K562 (cell line): ENCODE results near the gene WDHD1. TPM values are rescaled to one million over a fixed set of nuclear protein-coding genes. Genes with fewer than 3 reads are reported as not detected.

Experiments
- DNMT1 ChIP-seq: fragments of 450-650 bp; IDR thresholded peaks from 2 replicates; pipeline ENCODE4 v1.6.1; 2016; ENCODE audit warnings: antibody characterized with exemption, mild to moderate bottlenecking
- E2F1 ChIP-seq: sonication (generic); formaldehyde crosslinking; IDR thresholded peaks from 2 replicates; pipeline ENCODE4 v1.8.1; 2023; ENCODE audit warnings: mild to moderate bottlenecking, missing genetic modification reagents, moderate library complexity
- ETS1 ChIP-seq: conservative IDR thresholded peaks from 2 replicates; pipeline ENCODE4 v1.6.1; 2011; ENCODE audit warnings: low read depth, mild to moderate bottlenecking, low read length; ENCODE audit not compliant: control insufficient read depth
- FOSL1 ChIP-seq: fragments of 200-800 bp; sonication (Bioruptor generic); conservative IDR thresholded peaks from 2 replicates; pipeline ENCODE4 v1.6.1; 2016; ENCODE audit warnings: missing genetic modification characterization, missing compliant biosample characterization
- GTF2A2 ChIP-seq: IDR thresholded peaks from 2 replicates; pipeline ENCODE4 v1.6.1; 2016; ENCODE audit warnings: mild to moderate bottlenecking, missing genetic modification characterization, missing compliant biosample characterization
- HBP1 ChIP-seq: fragments of 450-650 bp; formaldehyde crosslinking; IDR thresholded peaks from 2 replicates; pipeline ENCODE4 v1.4.0; 2022; ENCODE audit warnings: missing genetic modification characterization
- HSF4 ChIP-seq: fragments of 250-450 bp; sonication (Bioruptor Pico); IDR thresholded peaks from 2 replicates; pipeline ENCODE4 v2.1.2; 2022; ENCODE audit warnings: mild to moderate bottlenecking, moderate library complexity, borderline replicate concordance
- KLF1 ChIP-seq: fragments of 450-650 bp; IDR thresholded peaks from 2 replicates; pipeline ENCODE4 v1.6.1; 2016; ENCODE audit warnings: missing genetic modification characterization, missing compliant biosample characterization
- MAFG ChIP-seq: fragments of 450-650 bp; conservative IDR thresholded peaks from 2 replicates; pipeline ENCODE4 v1.6.1; 2016; ENCODE audit warnings: missing genetic modification characterization, missing compliant biosample characterization
- NR4A1 ChIP-seq, 2 experiments: fragments of 250-450 bp in 1 of 2; fragments of 450-650 bp in 1 of 2; sonication (Bioruptor Pico) in 1 of 2; IDR thresholded peaks; 2 replicates each; pipeline versions ENCODE4 v1.4.0 to v1.6.1; 2016 to 2020; ENCODE audit warnings: mild to moderate bottlenecking in 2 of 2, missing compliant biosample characterization in 1 of 2, missing genetic modification characterization in 1 of 2, moderate library complexity in 1 of 2
- PHF20 ChIP-seq: fragments of 450-650 bp; IDR thresholded peaks from 2 replicates; pipeline ENCODE4 v1.6.1; 2018; ENCODE audit not compliant: partially characterized antibody
- POLR3A ChIP-seq: IDR thresholded peaks from 2 replicates; pipeline ENCODE4 v1.6.1; 2011; ENCODE audit warnings: borderline replicate concordance, mild to moderate bottlenecking, moderate library complexity; ENCODE audit not compliant: insufficient read length, insufficient read depth; ENCODE audit errors: extremely low read depth
- RFX7 ChIP-seq: fragments of 250-450 bp; sonication (Bioruptor Pico); IDR thresholded peaks from 2 replicates; pipeline ENCODE4 v1.5.1; 2021; ENCODE audit warnings: mild to moderate bottlenecking
- TCF7 ChIP-seq: sonication (generic); IDR thresholded peaks from 2 replicates; pipeline ENCODE4 v1.6.1; 2016; ENCODE audit warnings: antibody characterized with exemption, borderline replicate concordance
- TEAD1 ChIP-seq, 2 experiments: fragments of 450-650 bp in 1 of 2; sonication (generic) in 1 of 2; formaldehyde crosslinking; IDR thresholded peaks; 2 replicates each; pipeline versions ENCODE4 v1.4.0 to v1.8.0; 2020 to 2022; ENCODE audit warnings: mild to moderate bottlenecking in 2 of 2, missing genetic modification reagents in 1 of 2
- TEAD2 ChIP-seq: fragments of 450-650 bp; IDR thresholded peaks from 2 replicates; pipeline ENCODE4 v1.6.1; 2016; ENCODE audit warnings: missing genetic modification characterization, control low read depth, missing compliant biosample characterization
- XRCC3 ChIP-seq: fragments of 450-650 bp; IDR thresholded peaks from 2 replicates; pipeline ENCODE4 v1.6.1; 2017; ENCODE audit warnings: mild to moderate bottlenecking, moderate library complexity
- ZNF347 ChIP-seq: fragments of 450-650 bp; formaldehyde crosslinking; IDR thresholded peaks from 2 replicates; pipeline ENCODE4 v1.4.0; 2020; ENCODE audit warnings: low read depth, mild to moderate bottlenecking, moderate library complexity
- polyA plus RNA-seq, 8 experiments: library from polyadenylated mRNA; depleted of rRNA in 4 of 8; stranded (reverse) in 5 of 8; unstranded in 3 of 8; fragments of >200 nt; fragmentation: Nextera tagmentation in 2 of 8; fragmentation: Illumina TruSeq in 1 of 8; extraction: Ambion mirVana in 2 of 8; extraction: Trizol in 1 of 8; gene quantifications; 2 replicates each; pipeline versions ENCODE4 v1.2.1 to v1.2.3, GENCODE V29; 2011 to 2014; ENCODE audit warnings: inconsistent platforms in 1 of 8, missing spikeins in 1 of 8
- total RNA-seq, 7 experiments: library from RNA; depleted of rRNA in 6 of 7; stranded (reverse); fragments of >200 nt in 6 of 7; fragmentation: Illumina TruSeq in 2 of 7; extraction: Trizol in 2 of 7; gene quantifications; 2 replicates each; pipeline versions ENCODE4 v1.2.1 to v1.2.3, GENCODE V29; 2011 to 2021; ENCODE audit warnings: low replicate concordance in 1 of 7
- TF ChIP-seq, protein P1 (sequence below): fragments of 250-450 bp; sonication (Bioruptor Pico); IDR thresholded peaks from 2 replicates; pipeline ENCODE4 v1.5.0; 2021; ENCODE audit warnings: mild to moderate bottlenecking, borderline replicate concordance
- TF ChIP-seq, protein P2 (sequence below): fragments of 450-650 bp; IDR thresholded peaks from 2 replicates; pipeline ENCODE4 v1.6.1; 2016; ENCODE audit warnings: antibody characterized with exemption

Gene WDHD1
- total and polyA plus RNA-seq, 9 of the 15 experiments (the other 6 are each of a cell fraction or from before 2014, with no cell fraction given) = 11.7 to 39.1 (median 30.0) TPM

DNA sequence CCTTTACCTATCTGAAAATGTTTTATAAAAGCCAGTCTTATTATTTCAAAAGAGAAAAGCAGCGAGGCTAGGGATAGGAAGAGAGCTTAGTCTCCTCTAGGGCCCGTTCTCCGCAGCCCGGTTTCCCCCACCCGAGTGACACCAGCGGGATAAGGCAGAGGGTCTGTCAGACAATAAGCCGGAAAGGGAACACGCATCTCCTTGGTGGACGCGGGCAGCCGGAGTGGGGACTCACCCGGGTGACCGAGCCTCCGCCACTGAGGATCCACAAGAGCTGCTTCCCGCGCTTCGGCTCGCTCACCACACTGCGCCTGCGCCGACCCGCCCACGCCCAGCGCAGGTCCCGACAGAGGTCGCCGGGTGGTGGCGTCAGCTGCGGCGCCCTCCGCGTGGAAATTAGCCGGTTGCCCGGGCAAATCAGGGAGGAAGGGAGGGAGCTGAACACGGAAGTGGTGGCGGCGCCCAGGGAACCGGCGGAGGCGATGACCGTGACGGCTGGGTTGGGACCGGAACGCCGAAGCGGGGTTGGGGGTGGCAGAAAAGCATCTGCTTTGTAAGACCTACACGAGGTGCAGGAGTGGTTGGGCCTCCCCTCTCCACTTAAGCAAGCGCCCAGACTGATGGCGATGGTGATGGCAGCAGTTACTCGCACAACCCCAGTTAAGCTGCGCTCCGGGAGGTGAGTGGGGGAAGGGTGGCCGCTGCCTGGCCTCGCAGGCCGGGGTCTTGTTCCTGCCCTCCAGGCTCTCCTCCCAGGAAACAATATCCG, at the start of gene WDHD1, which contains the start of gene SOCS4 (continued):
- no peak for TF ChIP-seq NR4A1 (CRISPR knock-in tag; IDR thresholded peaks at IDR 0.05)
- no peak for TF ChIP-seq NR4A1 (tag; IDR thresholded peaks at IDR 0.05)
- TF ChIP-seq, protein P1, sequence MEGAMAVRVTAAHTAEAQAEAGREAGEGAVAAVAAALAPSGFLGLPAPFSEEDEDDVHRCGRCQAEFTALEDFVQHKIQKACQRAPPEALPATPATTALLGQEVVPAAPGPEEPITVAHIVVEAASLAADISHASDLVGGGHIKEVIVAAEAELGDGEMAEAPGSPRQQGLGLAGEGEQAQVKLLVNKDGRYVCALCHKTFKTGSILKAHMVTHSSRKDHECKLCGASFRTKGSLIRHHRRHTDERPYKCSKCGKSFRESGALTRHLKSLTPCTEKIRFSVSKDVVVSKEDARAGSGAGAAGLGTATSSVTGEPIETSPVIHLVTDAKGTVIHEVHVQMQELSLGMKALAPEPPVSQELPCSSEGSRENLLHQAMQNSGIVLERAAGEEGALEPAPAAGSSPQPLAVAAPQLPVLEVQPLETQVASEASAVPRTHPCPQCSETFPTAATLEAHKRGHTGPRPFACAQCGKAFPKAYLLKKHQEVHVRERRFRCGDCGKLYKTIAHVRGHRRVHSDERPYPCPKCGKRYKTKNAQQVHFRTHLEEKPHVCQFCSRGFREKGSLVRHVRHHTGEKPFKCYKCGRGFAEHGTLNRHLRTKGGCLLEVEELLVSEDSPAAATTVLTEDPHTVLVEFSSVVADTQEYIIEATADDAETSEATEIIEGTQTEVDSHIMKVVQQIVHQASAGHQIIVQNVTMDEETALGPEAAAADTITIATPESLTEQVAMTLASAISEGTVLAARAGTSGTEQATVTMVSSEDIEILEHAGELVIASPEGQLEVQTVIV = no peak
- TF ChIP-seq ZNF347 (CRISPR knock-in tag) = no peak
- TF ChIP-seq MAFG (tag) = no peak
- TF ChIP-seq PHF20 = peak; percentile 81
- TF ChIP-seq TEAD1 (CRISPR knock-in tag; IDR thresholded peaks at IDR 0.05) = no peak
- TF ChIP-seq E2F1 (CRISPR knock-in tag) = peak; percentile 90
- no peak for TF ChIP-seq RFX7 (CRISPR knock-in tag)
- peak; percentile 62; the same call in 1 of the 2 replicates for TF ChIP-seq KLF1
- peak; percentile 56; the same call in 1 of the 2 replicates for TF ChIP-seq ETS1
- no peak for TF ChIP-seq XRCC3
- TF ChIP-seq POLR3A = no peak
- no peak for TF ChIP-seq HSF4 (CRISPR knock-in tag)
- TF ChIP-seq FOSL1 (tag) = no peak; the same call in 1 of the 2 replicates
- TF ChIP-seq TEAD2 = no peak
- TF ChIP-seq, protein P2, sequence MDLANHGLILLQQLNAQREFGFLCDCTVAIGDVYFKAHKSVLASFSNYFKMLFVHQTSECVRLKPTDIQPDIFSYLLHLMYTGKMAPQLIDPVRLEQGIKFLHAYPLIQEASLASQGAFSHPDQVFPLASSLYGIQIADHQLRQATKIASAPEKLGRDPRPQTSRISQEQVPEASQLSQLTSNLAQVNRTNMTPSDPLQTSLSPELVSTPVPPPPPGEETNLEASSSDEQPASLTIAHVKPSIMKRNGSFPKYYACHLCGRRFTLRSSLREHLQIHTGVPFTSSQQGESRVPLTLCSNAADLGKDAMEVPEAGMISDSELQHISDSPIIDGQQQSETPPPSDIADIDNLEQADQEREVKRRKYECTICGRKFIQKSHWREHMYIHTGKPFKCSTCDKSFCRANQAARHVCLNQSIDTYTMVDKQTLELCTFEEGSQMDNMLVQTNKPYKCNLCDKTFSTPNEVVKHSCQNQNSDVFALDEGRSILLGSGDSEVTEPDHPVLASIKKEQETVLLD = peak; percentile 81
- TF ChIP-seq TCF7 = no peak
- no peak for TF ChIP-seq GTF2A2
- no peak for TF ChIP-seq HBP1
- no peak for TF ChIP-seq DNMT1
